SK-N-SH (cell line): ENCODE data around the gene C2CD3. TPM values are rescaled to one million over a fixed set of nuclear protein-coding genes. Genes with fewer than 3 reads are reported as not detected.

ENCODE experiments used
- CTCF ChIA-PET: fragments of 300-600, 350-600 bp; formaldehyde crosslinking; extraction: SDS; loops from one replicate; lab custom pipeline; 2021; lab: Yijun Ruan, JAX
- POLR2A ChIA-PET: fragments of 350-600 bp; sonication (Branson Sonifier 250); formaldehyde crosslinking; extraction: SDS; loops from one replicate; lab custom pipeline; 2020; ENCODE audit warnings: antibody characterized with exemption, inconsistent platforms; lab: Yijun Ruan, JAX
- DNase-seq: peaks from one replicate; pipeline ENCODE4 v3.0.0; 2012
- H2AFZ ChIP-seq: fragments of 200-600 bp; sonication (generic); 2 replicates; pipeline ENCODE4 v1.8.1; 2016; ENCODE audit warnings: antibody characterized with exemption, mild to moderate bottlenecking, low read depth
- H3F3A ChIP-seq: fragments of 200-600 bp; sonication (generic); replicated peaks from 2 replicates; pipeline ENCODE3; 2016; ENCODE audit warnings: antibody characterized with exemption, mild to moderate bottlenecking; ENCODE audit not compliant: insufficient read depth
- H3K27ac ChIP-seq, 2 experiments: fragments of 200-500 bp in 1 of 2; fragments of 200-600 bp in 1 of 2; sonication (Bioruptor generic) in 1 of 2; sonication (generic), shearing (Covaris generic) in 1 of 2; 2 replicates each; pipeline versions ENCODE4 v1.5.1 to v1.6.1; 2014 to 2016; ENCODE audit warnings: low read depth in 2 of 2, inconsistent platforms in 1 of 2, low read length in 1 of 2, mild to moderate bottlenecking in 1 of 2, mixed read lengths in 1 of 2
- H3K27me3 ChIP-seq: fragments of 200-600 bp; sonication (generic), shearing (Covaris generic); 2 replicates; pipeline ENCODE4 v1.6.1; 2016; ENCODE audit warnings: mixed run types; ENCODE audit not compliant: insufficient read depth
- H3K36me3 ChIP-seq, 2 experiments: fragments of 200-500 bp in 1 of 2; fragments of 200-600 bp in 1 of 2; sonication (Bioruptor generic) in 1 of 2; sonication (generic) in 1 of 2; replicated peaks in 1 of 2; 2 replicates each; pipeline versions ENCODE3 to v1.5.1; 2014 to 2016; ENCODE audit warnings: low read length in 1 of 2, mild to moderate bottlenecking in 1 of 2; ENCODE audit not compliant: insufficient read depth in 2 of 2, control insufficient read depth in 1 of 2
- H3K4me1 ChIP-seq, 2 experiments: fragments of 200-500 bp in 1 of 2; fragments of 200-600 bp in 1 of 2; sonication (Bioruptor generic) in 1 of 2; sonication (generic), shearing (Covaris generic) in 1 of 2; 2 replicates each; pipeline versions ENCODE4 v1.5.1 to v1.6.1; 2014 to 2016; ENCODE audit warnings: low read depth in 1 of 2, low read length in 1 of 2, mixed run types in 1 of 2; ENCODE audit not compliant: insufficient read depth in 2 of 2, control insufficient read depth in 1 of 2
- H3K4me2 ChIP-seq: fragments of 200-600 bp; sonication (generic), shearing (Covaris generic); 2 replicates; pipeline ENCODE4 v1.6.1; 2017; ENCODE audit warnings: mixed run types
- H3K4me3 ChIP-seq, 2 experiments: fragments of 200-500 bp in 1 of 2; fragments of 200-600 bp in 1 of 2; sonication (Bioruptor generic) in 1 of 2; sonication (generic), shearing (Covaris generic) in 1 of 2; 2 replicates each; pipeline versions ENCODE4 v1.5.1 to v1.8.1; 2014 to 2016; ENCODE audit warnings: low read depth in 2 of 2, inconsistent platforms in 1 of 2, low read length in 1 of 2, mild to moderate bottlenecking in 1 of 2, mixed read lengths in 1 of 2, moderate library complexity in 1 of 2
- H3K79me2 ChIP-seq: fragments of 200-600 bp; sonication (generic); 2 replicates; pipeline ENCODE4 v1.8.1; 2017; ENCODE audit warnings: mild to moderate bottlenecking; ENCODE audit not compliant: insufficient read depth
- H3K9ac ChIP-seq: fragments of 200-600 bp; sonication (generic); 2 replicates; pipeline ENCODE4 v1.6.1; 2017; ENCODE audit warnings: mixed run types
- H3K9me2 ChIP-seq: fragments of 200-600 bp; sonication (generic); 2 replicates; pipeline ENCODE4 v1.6.1; 2017; ENCODE audit warnings: mixed run types
- H3K9me3 ChIP-seq: fragments of 200-600 bp; sonication (generic); 2 replicates; pipeline ENCODE4 v1.6.1; 2017; ENCODE audit warnings: mixed run types, mild to moderate bottlenecking, moderate library complexity
- H4K20me1 ChIP-seq: fragments of 200-600 bp; sonication (generic); 2 replicates; pipeline ENCODE4 v1.6.1; 2017; ENCODE audit warnings: mild to moderate bottlenecking, mixed run types; ENCODE audit not compliant: insufficient read depth
- CTCF ChIP-seq: fragments of 200-600 bp; sonication (generic); IDR thresholded peaks from 2 replicates; pipeline ENCODE4 v1.6.1; 2017; ENCODE audit warnings: antibody characterized with exemption, mild to moderate bottlenecking, moderate library complexity
- EP300 ChIP-seq, 2 experiments: IDR thresholded peaks; 2 replicates each; pipeline versions ENCODE4 v1.4.0 to v1.6.1; 2012; ENCODE audit warnings: borderline replicate concordance in 1 of 2, low read depth in 1 of 2, low read length in 1 of 2
- FOXJ3 ChIP-seq: sonication (generic); formaldehyde crosslinking; IDR thresholded peaks from 2 replicates; pipeline ENCODE4 v1.5.1; 2020; ENCODE audit warnings: mild to moderate bottlenecking, missing genetic modification reagents
- GABPA ChIP-seq: IDR thresholded peaks from 2 replicates; pipeline ENCODE4 v1.4.0; 2012; ENCODE audit warnings: low read depth, mild to moderate bottlenecking
- IRF3 ChIP-seq: fragments of 150-350 bp; IDR thresholded peaks from 2 replicates; pipeline ENCODE4 v1.6.1; 2016; ENCODE audit warnings: mild to moderate bottlenecking, low read depth, low read length
- JUND ChIP-seq: IDR thresholded peaks from 2 replicates; pipeline ENCODE4 v1.4.0; 2012
- MXI1 ChIP-seq: IDR thresholded peaks from 2 replicates; pipeline ENCODE4 v1.6.1; 2012; ENCODE audit warnings: mild to moderate bottlenecking, low read depth, low read length, improper control_type of control experiment
- NFIC ChIP-seq: IDR thresholded peaks from 2 replicates; pipeline ENCODE4 v1.4.0; 2012; ENCODE audit warnings: borderline replicate concordance
- NRF1 ChIP-seq: IDR thresholded peaks from 2 replicates; pipeline ENCODE4 v1.6.1; 2012; ENCODE audit warnings: low read depth, mild to moderate bottlenecking, low read length
- PBX3 ChIP-seq: IDR thresholded peaks from 2 replicates; pipeline ENCODE4; 2012
- RAD21 ChIP-seq: IDR thresholded peaks from 2 replicates; pipeline ENCODE4 v1.6.1; 2012; ENCODE audit warnings: mild to moderate bottlenecking, low read length
- RCOR1 ChIP-seq: fragments of 150-350 bp; IDR thresholded peaks from 2 replicates; pipeline ENCODE4 v1.6.1; 2017; ENCODE audit warnings: antibody characterized with exemption, low read length
- RXRA ChIP-seq: IDR thresholded peaks from 2 replicates; pipeline ENCODE4 v1.4.0; 2012; ENCODE audit warnings: low read depth, mild to moderate bottlenecking, borderline replicate concordance
- SIN3A ChIP-seq: IDR thresholded peaks from 2 replicates; pipeline ENCODE4 v1.6.1; 2012; ENCODE audit warnings: low read depth, mild to moderate bottlenecking, low read length, moderate library complexity, borderline replicate concordance
- SMC3 ChIP-seq: IDR thresholded peaks from 2 replicates; pipeline ENCODE4 v1.6.1; 2012; ENCODE audit warnings: low read depth, low read length, improper control_type of control experiment
- TEAD4 ChIP-seq: IDR thresholded peaks from 2 replicates; pipeline ENCODE4 v1.4.0; 2012; ENCODE audit warnings: mild to moderate bottlenecking, borderline replicate concordance; ENCODE audit not compliant: insufficient read depth
- YY1 ChIP-seq: IDR thresholded peaks from 2 replicates; pipeline ENCODE4 v1.4.0; 2012; ENCODE audit warnings: low read depth, mild to moderate bottlenecking
- WGBS: methylation state at CpG from one replicate; pipeline ENCODE4 v1.1.6; 2017; ENCODE audit warnings: low lambda C conversion rate; 5-methylcytosine and 5-hydroxymethylcytosine counted together
- polyA plus RNA-seq, 3 experiments: library from polyadenylated mRNA; depleted of rRNA; stranded (reverse); fragments of >200 nt; gene quantifications; 2 replicates each; pipeline ENCODE4 v1.2.3, GENCODE V29; 2012
- TF ChIP-seq, protein P1 (sequence below): IDR thresholded peaks from 2 replicates; pipeline ENCODE4 v1.6.1; 2012; ENCODE audit warnings: mild to moderate bottlenecking, low read depth, low read length, moderate library complexity

Gene C2CD3
- polyA plus RNA-seq, 1 of the 3 experiments (the other 2 are of a cell fraction): 7.0 TPM

GRCh38 chr11:74154620-74155281 is 16.1 kb downstream of the C2CD3 start:
- Histone ChIP-seq H3K9me3 (no peaks in the 10 kb centered on the region), H3K79me2 (peaks cover 74% of the 10 kb centered on the region), H3K9ac (no peak overlapping the region), H4K20me1 (no peaks in the 10 kb centered on the region), H3K9me2 (no peaks in the 10 kb centered on the region), H3K4me3 (no peak overlapping the region), H3K36me3 (peaks cover 6 to 18% of the 10 kb centered on the region in 2 experiments), H3K4me2 (no peak overlapping the region), H3K27me3 (no peaks in the 10 kb centered on the region), H3F3A (peaks cover 18% of the 10 kb centered on the region), H3K27ac (peak overlapping the region in 1 of 2 experiments; percentile 47; a peak in 1 of 4 replicates), H3K4me1 (peaks cover 0 to 12% of the 10 kb centered on the region in 2 experiments; a peak in 2 of 4 replicates), H2AFZ (no peak overlapping the region)
- ChIA-PET CTCF (no interaction called here), POLR2A (no interaction called here)
- DNase-seq: no peak
- 73% methylated on average over 1 of the region's 1 CpG for WGBS
- no peak for TF ChIP-seq CTCF
- no peak for TF ChIP-seq TEAD4
- 0 out of 2 replicates have a peak, but pooled peaks have one; percentile 7 for TF ChIP-seq JUND
- TF ChIP-seq FOXJ3: no peak
- TF ChIP-seq PBX3: no peak
- TF ChIP-seq RCOR1: no peak
- no peak for TF ChIP-seq GABPA

GRCh38 chr11:74153224-74153623 is 17.6 kb downstream of the C2CD3 start:
- Histone ChIP-seq H3K4me1 (peaks cover 0 to 12% of the 10 kb centered on the region in 2 experiments; a peak in 2 of 4 replicates), H3K9me2 (no peaks in the 10 kb centered on the region), H3K27ac (no peak overlapping the region), H3K79me2 (peaks cover 67% of the 10 kb centered on the region), H3K9ac (no peak overlapping the region), H3K27me3 (no peaks in the 10 kb centered on the region), H3K9me3 (no peaks in the 10 kb centered on the region), H2AFZ (no peak overlapping the region), H3F3A (peaks cover 25% of the 10 kb centered on the region), H3K4me2 (no peak overlapping the region), H4K20me1 (no peaks in the 10 kb centered on the region), H3K4me3 (no peak overlapping the region), H3K36me3 (peaks cover 6 to 21% of the 10 kb centered on the region in 2 experiments)
- POLR2A ChIA-PET: no interaction called here
- TF ChIP-seq, protein P1, sequence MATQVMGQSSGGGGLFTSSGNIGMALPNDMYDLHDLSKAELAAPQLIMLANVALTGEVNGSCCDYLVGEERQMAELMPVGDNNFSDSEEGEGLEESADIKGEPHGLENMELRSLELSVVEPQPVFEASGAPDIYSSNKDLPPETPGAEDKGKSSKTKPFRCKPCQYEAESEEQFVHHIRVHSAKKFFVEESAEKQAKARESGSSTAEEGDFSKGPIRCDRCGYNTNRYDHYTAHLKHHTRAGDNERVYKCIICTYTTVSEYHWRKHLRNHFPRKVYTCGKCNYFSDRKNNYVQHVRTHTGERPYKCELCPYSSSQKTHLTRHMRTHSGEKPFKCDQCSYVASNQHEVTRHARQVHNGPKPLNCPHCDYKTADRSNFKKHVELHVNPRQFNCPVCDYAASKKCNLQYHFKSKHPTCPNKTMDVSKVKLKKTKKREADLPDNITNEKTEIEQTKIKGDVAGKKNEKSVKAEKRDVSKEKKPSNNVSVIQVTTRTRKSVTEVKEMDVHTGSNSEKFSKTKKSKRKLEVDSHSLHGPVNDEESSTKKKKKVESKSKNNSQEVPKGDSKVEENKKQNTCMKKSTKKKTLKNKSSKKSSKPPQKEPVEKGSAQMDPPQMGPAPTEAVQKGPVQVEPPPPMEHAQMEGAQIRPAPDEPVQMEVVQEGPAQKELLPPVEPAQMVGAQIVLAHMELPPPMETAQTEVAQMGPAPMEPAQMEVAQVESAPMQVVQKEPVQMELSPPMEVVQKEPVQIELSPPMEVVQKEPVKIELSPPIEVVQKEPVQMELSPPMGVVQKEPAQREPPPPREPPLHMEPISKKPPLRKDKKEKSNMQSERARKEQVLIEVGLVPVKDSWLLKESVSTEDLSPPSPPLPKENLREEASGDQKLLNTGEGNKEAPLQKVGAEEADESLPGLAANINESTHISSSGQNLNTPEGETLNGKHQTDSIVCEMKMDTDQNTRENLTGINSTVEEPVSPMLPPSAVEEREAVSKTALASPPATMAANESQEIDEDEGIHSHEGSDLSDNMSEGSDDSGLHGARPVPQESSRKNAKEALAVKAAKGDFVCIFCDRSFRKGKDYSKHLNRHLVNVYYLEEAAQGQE: no peak
- no peak for TF ChIP-seq IRF3
- no peak for TF ChIP-seq RCOR1
- TF ChIP-seq FOXJ3: no peak
- no peak for TF ChIP-seq RXRA
- TF ChIP-seq JUND: no peak
- TF ChIP-seq YY1: no peak
- no peak for TF ChIP-seq MXI1
- TF ChIP-seq EP300 (IDR thresholded peaks at IDR 0.05; ENCODE audit: borderline replicate concordance in 1 of 2, low read depth in 1 of 2, low read length in 1 of 2): no peak
- no peak for TF ChIP-seq SMC3
- no peak for TF ChIP-seq NRF1
- no peak for TF ChIP-seq RAD21
- no peak for TF ChIP-seq SIN3A
- TF ChIP-seq NFIC: no peak
- CTCF ChIA-PET: interaction anchor here (1.1 kb wide), 1 partner anchor 10 kb away, joined by 5 read pairs; no protein-coding TSS in a partner anchor
- DNase-seq: no peak
